Neural cell (in vitro differentiated cells): ENCODE measurements around the gene CALHM5. TPM values are rescaled to one million over a fixed set of nuclear protein-coding genes. Genes with fewer than 3 reads are reported as not detected.

Experiments
- H2AFZ ChIP-seq: fragments of 200-600, 300-800 bp; sonication (generic), shearing (Covaris generic); 2 replicates; pipeline ENCODE4 v1.6.0; 2014; ENCODE audit warnings: low read depth, mild to moderate bottlenecking, antibody characterized with exemption, low read length, moderate library complexity
- H3F3A ChIP-seq: fragments of 200-600 bp; shearing (Covaris generic); 2 replicates; pipeline ENCODE4 v1.6.1; 2016; ENCODE audit warnings: mild to moderate bottlenecking, moderate library complexity, mixed read lengths, antibody characterized with exemption, low read length; ENCODE audit not compliant: insufficient read depth, poor library complexity, severe bottlenecking
- H3K27ac ChIP-seq: fragments of 200-600, 300-800 bp; sonication (generic), shearing (Covaris generic); 2 replicates; pipeline ENCODE4 v1.5.1; 2014; ENCODE audit warnings: mild to moderate bottlenecking, low read length, moderate library complexity
- H3K27me3 ChIP-seq: fragments of 300-800, 200-600 bp; sonication (generic), shearing (Covaris generic); 2 replicates; pipeline ENCODE4 v1.6.0; 2014; ENCODE audit warnings: mild to moderate bottlenecking, low read depth, low read length, moderate library complexity; ENCODE audit not compliant: insufficient read depth
- H3K36me3 ChIP-seq: fragments of 300-800, 200-600 bp; sonication (generic), shearing (Covaris generic); 2 replicates; pipeline ENCODE4 v1.5.1; 2014; ENCODE audit warnings: mild to moderate bottlenecking, antibody characterized with exemption, low read length, moderate library complexity; ENCODE audit not compliant: insufficient read depth
- H3K4me2 ChIP-seq: fragments of 300-800, 200-600 bp; sonication (generic), shearing (Covaris generic); 2 replicates; pipeline ENCODE4 v1.6.0; 2014; ENCODE audit warnings: mild to moderate bottlenecking, low read length
- H3K4me3 ChIP-seq: fragments of 300-800, 200-600 bp; sonication (generic), shearing (Covaris generic); 2 replicates; pipeline ENCODE4 v1.5.1; 2014; ENCODE audit warnings: mild to moderate bottlenecking, low read length, moderate library complexity
- H3K79me2 ChIP-seq: fragments of 200-600 bp; shearing (Covaris generic); replicated peaks from 2 replicates; pipeline ENCODE4 v1.6.0; 2014; ENCODE audit warnings: mild to moderate bottlenecking, low read length, moderate library complexity; ENCODE audit not compliant: insufficient read depth
- H3K9ac ChIP-seq: fragments of 300-800, 200-600 bp; sonication (generic), shearing (Covaris generic); 2 replicates; pipeline ENCODE4 v1.6.1; 2016; ENCODE audit warnings: mild to moderate bottlenecking, low read length, mixed read lengths
- H3K9me2 ChIP-seq: fragments of 200-600 bp; shearing (Covaris generic); 2 replicates; pipeline ENCODE4 v1.6.1; 2016; ENCODE audit warnings: mild to moderate bottlenecking, low read length, mixed read lengths; ENCODE audit not compliant: insufficient read depth
- H3K9me3 ChIP-seq: fragments of 200-600, 300-800 bp; sonication (generic), shearing (Covaris generic); 2 replicates; pipeline ENCODE4 v1.6.1; 2016; ENCODE audit warnings: mild to moderate bottlenecking, mixed run types, low read length, moderate library complexity, mixed read lengths
- H4K20me1 ChIP-seq: fragments of 200-600 bp; shearing (Covaris generic); 2 replicates; pipeline ENCODE4 v1.6.1; 2016; ENCODE audit warnings: mild to moderate bottlenecking, mixed run types; ENCODE audit not compliant: insufficient read depth
- CTCF ChIP-seq: fragments of 450-650 bp; IDR thresholded peaks from 2 replicates; pipeline ENCODE4 v1.5.1; 2014; ENCODE audit warnings: antibody characterized with exemption, mild to moderate bottlenecking, moderate library complexity; ENCODE audit not compliant: poor library complexity, severe bottlenecking
- EP300 ChIP-seq: fragments of 450-650 bp; conservative IDR thresholded peaks from 2 replicates; pipeline ENCODE4 v1.6.1; 2014; ENCODE audit warnings: antibody characterized with exemption, mild to moderate bottlenecking, moderate library complexity; ENCODE audit not compliant: poor library complexity, severe bottlenecking
- EZH2 ChIP-seq: fragments of 200-600, 300-800 bp; shearing (Covaris generic), sonication (generic); IDR thresholded peaks from 2 replicates; pipeline ENCODE4 v1.6.1; 2014; ENCODE audit warnings: antibody characterized with exemption, low read length, borderline replicate concordance, mild to moderate bottlenecking; ENCODE audit not compliant: insufficient read depth, poor library complexity, severe bottlenecking
- MXI1 ChIP-seq: fragments of 450-650 bp; conservative IDR thresholded peaks from 2 replicates; pipeline ENCODE4 v1.6.1; 2014; ENCODE audit warnings: antibody characterized with exemption, mild to moderate bottlenecking; ENCODE audit not compliant: poor library complexity, severe bottlenecking
- POLR2AphosphoS5 ChIP-seq: IDR thresholded peaks from 2 replicates; pipeline ENCODE4 v1.6.1; 2012
- RAD21 ChIP-seq: fragments of 450-650 bp; conservative IDR thresholded peaks from 2 replicates; pipeline ENCODE4 v1.6.1; 2014; ENCODE audit warnings: antibody characterized with exemption, mild to moderate bottlenecking, moderate library complexity
- REST ChIP-seq: IDR thresholded peaks from 2 replicates; pipeline ENCODE4 v1.6.1; 2012; ENCODE audit warnings: borderline replicate concordance
- SMC3 ChIP-seq: fragments of 450-650 bp; conservative IDR thresholded peaks from 2 replicates; pipeline ENCODE4 v1.6.1; 2014; ENCODE audit warnings: antibody characterized with exemption, mild to moderate bottlenecking, moderate library complexity; ENCODE audit not compliant: poor library complexity
- TAF1 ChIP-seq: IDR thresholded peaks from 2 replicates; pipeline ENCODE4 v1.6.1; 2012; ENCODE audit warnings: low read depth
- polyA plus RNA-seq: library from polyadenylated mRNA; depleted of rRNA; stranded (reverse); fragments of >200 nt; gene quantifications from 2 replicates; pipeline ENCODE4 v1.2.3, GENCODE V29; 2014

The CALHM5 gene
- polyA plus RNA-seq, 1 donor from 2014 or later: 0.07 TPM

- Histone ChIP-seq H4K20me1 (no peaks in the 10 kb centered on the region), H3K4me2 (no peak overlapping the region), H3K27me3 (no peaks in the 10 kb centered on the region), H3K27ac (no peak overlapping the region), H3K36me3 (no peaks in the 10 kb centered on the region), H3K79me2 (no peaks in the 10 kb centered on the region), H2AFZ (no peak overlapping the region), H3K9me2 (no peaks in the 10 kb centered on the region), H3F3A (no peaks in the 10 kb centered on the region), H3K9ac (no peak overlapping the region), H3K4me3 (no peak overlapping the region), H3K9me3 (no peaks in the 10 kb centered on the region)
- TF ChIP-seq MXI1 (no peak), EZH2 (no peak), EP300 (no peak), TAF1 (no peak), RAD21 (no peak), SMC3 (no peak), REST (no peak), CTCF (no peak), POLR2AphosphoS5 (no peak)
Measured at GRCh38 chr6:116513224-116513875, 1.9 kb downstream of the CALHM5 start.

- Histone ChIP-seq H3K4me3 (no peak overlapping the region), H3K79me2 (no peaks in the 10 kb centered on the region), H2AFZ (no peak overlapping the region), H3K36me3 (no peaks in the 10 kb centered on the region), H4K20me1 (no peaks in the 10 kb centered on the region), H3K27ac (no peak overlapping the region), H3K4me2 (no peak overlapping the region), H3F3A (no peaks in the 10 kb centered on the region), H3K9ac (no peak overlapping the region), H3K9me2 (no peaks in the 10 kb centered on the region), H3K27me3 (no peaks in the 10 kb centered on the region), H3K9me3 (no peaks in the 10 kb centered on the region)
- TF ChIP-seq RAD21 (no peak), MXI1 (no peak), SMC3 (no peak), TAF1 (no peak), POLR2AphosphoS5 (no peak), CTCF (no peak), EP300 (no peak), EZH2 (no peak), REST (no peak)
Measured at GRCh38 chr6:116514111-116514510, 2.7 kb downstream of the CALHM5 start.
